ENCODE results near the gene MAPK8. TPM values are rescaled to one million over a fixed set of nuclear protein-coding genes. Genes with fewer than 3 reads are reported as not detected.
A peak's percentile ranks its signal among the peaks of the same experiment; 100 is the strongest.

MAPK8 gene
- polyA plus RNA-seq, 3 donors = 18.4 to 21.1 (median 18.5) TPM

DNA sequence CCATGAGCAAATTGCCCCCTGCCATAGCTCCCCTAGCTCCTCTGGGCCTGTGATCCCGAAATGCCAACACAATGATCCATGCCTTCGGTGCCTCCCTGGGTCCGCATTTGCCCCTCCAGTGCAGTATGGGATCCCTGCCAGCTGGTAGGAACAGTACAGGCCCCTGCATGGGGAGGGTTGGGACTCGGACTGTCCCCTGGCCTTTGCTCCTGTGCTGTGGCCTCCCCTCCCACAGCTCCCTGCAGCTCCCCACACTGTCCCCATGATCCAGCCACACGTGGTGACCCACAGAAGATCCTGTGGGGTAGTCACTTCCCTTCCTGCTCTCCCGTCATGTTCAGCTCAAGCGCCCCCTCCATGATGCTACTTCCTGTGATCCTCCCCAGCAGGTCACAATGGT is 140.3 kb downstream of the MAPK8 start:
- H3K79me2 ChIP-seq (ENCODE audit: insufficient read depth, low read length) = no peaks in the 10 kb centered on the region
- H4K20me1 ChIP-seq (ENCODE audit: insufficient read depth, low read length) = no peaks in the 10 kb centered on the region
- H3K9me3 ChIP-seq (replicated peaks in 1 of 2; ENCODE audit: control insufficient read depth in 1 of 2, insufficient read depth in 1 of 2, low read length in 2 of 2) = no peaks in the 10 kb centered on the region
- Mint-ChIP-seq H3K4me3 (no peak overlapping the region), H3K9me3 (peaks cover 0 to 2% (median 0%) of the 10 kb centered on the region in 7 donors), H3K27ac (peak overlapping the region in 2 of 7 donors; percentile 41 to 42), H3K4me1 (no peaks in the 10 kb centered on the region), H3K27me3 (ENCODE audit: low read depth in 3 of 3) (peaks cover 0 to 4% (median 4%) of the 10 kb centered on the region in 3 donors), H3K36me3 (no peaks in the 10 kb centered on the region)
- TF ChIP-seq, protein P1, sequence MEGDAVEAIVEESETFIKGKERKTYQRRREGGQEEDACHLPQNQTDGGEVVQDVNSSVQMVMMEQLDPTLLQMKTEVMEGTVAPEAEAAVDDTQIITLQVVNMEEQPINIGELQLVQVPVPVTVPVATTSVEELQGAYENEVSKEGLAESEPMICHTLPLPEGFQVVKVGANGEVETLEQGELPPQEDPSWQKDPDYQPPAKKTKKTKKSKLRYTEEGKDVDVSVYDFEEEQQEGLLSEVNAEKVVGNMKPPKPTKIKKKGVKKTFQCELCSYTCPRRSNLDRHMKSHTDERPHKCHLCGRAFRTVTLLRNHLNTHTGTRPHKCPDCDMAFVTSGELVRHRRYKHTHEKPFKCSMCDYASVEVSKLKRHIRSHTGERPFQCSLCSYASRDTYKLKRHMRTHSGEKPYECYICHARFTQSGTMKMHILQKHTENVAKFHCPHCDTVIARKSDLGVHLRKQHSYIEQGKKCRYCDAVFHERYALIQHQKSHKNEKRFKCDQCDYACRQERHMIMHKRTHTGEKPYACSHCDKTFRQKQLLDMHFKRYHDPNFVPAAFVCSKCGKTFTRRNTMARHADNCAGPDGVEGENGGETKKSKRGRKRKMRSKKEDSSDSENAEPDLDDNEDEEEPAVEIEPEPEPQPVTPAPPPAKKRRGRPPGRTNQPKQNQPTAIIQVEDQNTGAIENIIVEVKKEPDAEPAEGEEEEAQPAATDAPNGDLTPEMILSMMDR (IDR thresholded peaks at IDR 0.05) = no peak
- H3K27ac ChIP-seq (ENCODE audit: low read depth in 1 of 2, low read length in 2 of 2) = no peak overlapping the region
- no peak overlapping the region for H3K4me3 ChIP-seq (replicated peaks in 1 of 3; ENCODE audit: low read depth in 2 of 3, low read length in 3 of 3)
- 50% methylated on average over 6 of the region's 7 CpGs for WGBS (ENCODE audit: insufficient coverage)
- no peak for DNase-seq
- no peaks in the 10 kb centered on the region for H3K36me3 ChIP-seq (replicated peaks in 1 of 2; ENCODE audit: control insufficient read depth in 1 of 2, insufficient read depth in 2 of 2, low read length in 2 of 2)
- no peak overlapping the region for H3K9ac ChIP-seq (ENCODE audit: insufficient read depth, low read length, poor library complexity, severe bottlenecking)
- intact Hi-C loops (cut with micrococcal nuclease) = no loop called here
- H3K27me3 ChIP-seq (ENCODE audit: control insufficient read depth in 2 of 2, insufficient read depth in 2 of 2, low read length in 2 of 2) = no peaks in the 10 kb centered on the region
- no peak overlapping the region for H2AFZ ChIP-seq (ENCODE audit: insufficient read depth, low read depth, low read length, poor library complexity, severe bottlenecking)
- H3K4me2 ChIP-seq (replicated peaks; ENCODE audit: extremely low read depth, low read length, poor library complexity, severe bottlenecking) = no peak overlapping the region
- H3K4me1 ChIP-seq (ENCODE audit: control insufficient read depth in 1 of 2, insufficient read depth in 2 of 2, low read length in 2 of 2) = no peaks in the 10 kb centered on the region

GRCh38 chr10:48447356-48448215 is 141.1 kb downstream of the MAPK8 start:
- Histone ChIP-seq H2AFZ (ENCODE audit: insufficient read depth, low read depth, low read length, poor library complexity, severe bottlenecking) (no peak overlapping the region), H3K27me3 (ENCODE audit: control insufficient read depth in 2 of 2, insufficient read depth in 2 of 2, low read length in 2 of 2) (no peaks in the 10 kb centered on the region), H3K4me1 (ENCODE audit: control insufficient read depth in 1 of 2, insufficient read depth in 2 of 2, low read length in 2 of 2) (no peaks in the 10 kb centered on the region), H3K36me3 (replicated peaks in 1 of 2; ENCODE audit: control insufficient read depth in 1 of 2, insufficient read depth in 2 of 2, low read length in 2 of 2) (no peaks in the 10 kb centered on the region), H4K20me1 (ENCODE audit: insufficient read depth, low read length) (no peaks in the 10 kb centered on the region), H3K4me3 (replicated peaks in 1 of 3; ENCODE audit: low read depth in 2 of 3, low read length in 3 of 3) (no peak overlapping the region), H3K27ac (ENCODE audit: low read depth in 1 of 2, low read length in 2 of 2) (no peak overlapping the region), H3K4me2 (replicated peaks; ENCODE audit: extremely low read depth, low read length, poor library complexity, severe bottlenecking) (no peak overlapping the region), H3K79me2 (ENCODE audit: insufficient read depth, low read length) (no peaks in the 10 kb centered on the region), H3K9ac (ENCODE audit: insufficient read depth, low read length, poor library complexity, severe bottlenecking) (no peak overlapping the region), H3K9me3 (replicated peaks in 1 of 2; ENCODE audit: control insufficient read depth in 1 of 2, insufficient read depth in 1 of 2, low read length in 2 of 2) (no peaks in the 10 kb centered on the region)
- H3K27ac Mint-ChIP-seq = peak overlapping the region in 1 of 7 donors; percentile 5
- H3K9me3 Mint-ChIP-seq = peaks cover 0 to 2% (median 0%) of the 10 kb centered on the region in 7 donors
- intact Hi-C loops (cut with micrococcal nuclease) = no loop called here
- no peaks in the 10 kb centered on the region for H3K4me1 Mint-ChIP-seq
- TF ChIP-seq, protein P1 (IDR thresholded peaks at IDR 0.05) = no peak
- no peak for DNase-seq
- WGBS (ENCODE audit: insufficient coverage) = 92% methylated on average over 11 of the region's 11 CpGs
- no peaks in the 10 kb centered on the region for H3K36me3 Mint-ChIP-seq
- H3K4me3 Mint-ChIP-seq = no peak overlapping the region
- peaks cover 0 to 4% (median 2%) of the 10 kb centered on the region in 3 donors for H3K27me3 Mint-ChIP-seq (ENCODE audit: low read depth in 3 of 3)
